ENCODE data around the gene COL15A1. TPM values are rescaled to one million over a fixed set of nuclear protein-coding genes. Genes with fewer than 3 reads are reported as not detected.

Gene COL15A1
- total RNA-seq, 1 experiment from 2014 or later = not detected

DNA sequence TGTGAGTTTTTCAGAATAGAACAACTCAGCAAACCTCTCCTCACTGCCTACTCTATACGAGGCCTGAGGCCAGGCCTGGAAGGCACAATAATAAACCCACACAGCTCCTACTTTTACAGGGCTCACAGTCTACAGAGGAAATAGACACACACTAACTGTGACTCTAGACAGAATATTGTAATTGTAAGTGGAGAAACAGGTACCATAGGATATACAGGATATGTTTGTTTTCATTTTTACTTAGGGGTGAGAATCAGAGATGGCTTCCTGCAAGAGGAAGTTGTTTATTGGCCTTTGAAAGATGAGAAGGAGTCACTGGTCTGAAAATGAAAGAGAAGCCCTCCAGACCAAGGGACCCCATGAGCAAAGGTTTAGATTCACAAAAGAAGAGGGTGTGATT, 125.4 kb downstream of the COL15A1 start:
- Mint-ChIP-seq H3K9me3 (ENCODE audit: unreplicated experiment) (no peaks in the 10 kb centered on the region), H3K27me3 (ENCODE audit: insufficient read depth, unreplicated experiment) (peaks cover 9% of the 10 kb centered on the region), H3K4me3 (ENCODE audit: unreplicated experiment) (no peak overlapping the region), H3K4me1 (ENCODE audit: insufficient read depth, unreplicated experiment) (no peaks in the 10 kb centered on the region), H3K36me3 (ENCODE audit: insufficient read depth, unreplicated experiment) (no peaks in the 10 kb centered on the region), H3K27ac (ENCODE audit: low read depth, unreplicated experiment) (no peak overlapping the region)
- intact Hi-C loops (cut with micrococcal nuclease) = no loop called here
- TF ChIP-seq CTCF (IDR thresholded peaks at IDR 0.05; ENCODE audit: unreplicated experiment) = no peak
- no peak for DNase-seq (ENCODE audit: unreplicated experiment)
- BruUV-seq (replicated peaks) = no TSS peak
- POLR2A ChIA-PET = no interaction called here
- CTCF ChIA-PET = interaction anchor here (1.0 kb wide), 1 partner anchor 203 kb away, joined by 3 read pairs; no protein-coding TSS in a partner anchor

- intact Hi-C loops (cut with micrococcal nuclease) = no loop called here
- DNase-seq (ENCODE audit: unreplicated experiment) = no peak
- peaks cover 5% of the 10 kb centered on the region for H3K27me3 Mint-ChIP-seq (ENCODE audit: insufficient read depth, unreplicated experiment)
- no TSS peak for BruUV-seq (replicated peaks)
- no peaks in the 10 kb centered on the region for H3K9me3 Mint-ChIP-seq (ENCODE audit: unreplicated experiment)
- H3K4me3 Mint-ChIP-seq (ENCODE audit: unreplicated experiment) = no peak overlapping the region
- H3K27ac Mint-ChIP-seq (ENCODE audit: low read depth, unreplicated experiment) = no peak overlapping the region
- H3K36me3 Mint-ChIP-seq (ENCODE audit: insufficient read depth, unreplicated experiment) = no peaks in the 10 kb centered on the region
- POLR2A ChIA-PET = no interaction called here
- no peak for TF ChIP-seq CTCF (IDR thresholded peaks at IDR 0.05; ENCODE audit: unreplicated experiment)
- CTCF ChIA-PET = no interaction called here
- no peaks in the 10 kb centered on the region for H3K4me1 Mint-ChIP-seq (ENCODE audit: insufficient read depth, unreplicated experiment)
These were observed 125.8 kb downstream of the COL15A1 start for GRCh38 chr9:99069546-99069945.

GRCh38 chr9:99070681-99071080, 127.0 kb downstream of the COL15A1 start:
- H3K27ac Mint-ChIP-seq (ENCODE audit: low read depth, unreplicated experiment) = no peak overlapping the region
- DNase-seq (ENCODE audit: unreplicated experiment) = no peak
- H3K4me1 Mint-ChIP-seq (ENCODE audit: insufficient read depth, unreplicated experiment) = no peaks in the 10 kb centered on the region
- H3K27me3 Mint-ChIP-seq (ENCODE audit: insufficient read depth, unreplicated experiment) = no peaks in the 10 kb centered on the region
- ChIA-PET POLR2A (interaction anchor here (1.0 kb wide), 1 partner anchor 48 kb away, joined by 3 read pairs; no protein-coding TSS in a partner anchor), CTCF (interaction anchor here (0.5 kb wide), 1 partner anchor 281 kb away, joined by 3 read pairs; no protein-coding TSS in a partner anchor)
- TF ChIP-seq CTCF (IDR thresholded peaks at IDR 0.05; ENCODE audit: unreplicated experiment) = no peak
- intact Hi-C loops (cut with micrococcal nuclease) = no loop called here
- no TSS peak for BruUV-seq (replicated peaks)
- no peaks in the 10 kb centered on the region for H3K36me3 Mint-ChIP-seq (ENCODE audit: insufficient read depth, unreplicated experiment)
- H3K9me3 Mint-ChIP-seq (ENCODE audit: unreplicated experiment) = no peaks in the 10 kb centered on the region
- no peak overlapping the region for H3K4me3 Mint-ChIP-seq (ENCODE audit: unreplicated experiment)

GRCh38 chr9:99071313-99072039, 127.8 kb downstream of the COL15A1 start:
- Mint-ChIP-seq H3K4me1 (ENCODE audit: insufficient read depth, unreplicated experiment) (no peaks in the 10 kb centered on the region), H3K36me3 (ENCODE audit: insufficient read depth, unreplicated experiment) (no peaks in the 10 kb centered on the region), H3K27me3 (ENCODE audit: insufficient read depth, unreplicated experiment) (no peaks in the 10 kb centered on the region), H3K27ac (ENCODE audit: low read depth, unreplicated experiment) (no peak overlapping the region), H3K4me3 (ENCODE audit: unreplicated experiment) (no peak overlapping the region), H3K9me3 (ENCODE audit: unreplicated experiment) (no peaks in the 10 kb centered on the region)
- ChIA-PET POLR2A (interaction anchor here (1.0 kb wide), 1 partner anchor 47 kb away, joined by 3 read pairs; no protein-coding TSS in a partner anchor), CTCF (interaction anchor here (0.6 to 0.8 kb wide), 2 partner anchors 73 to 357 kb away, joined by 3 read pairs; no protein-coding TSS in a partner anchor)
- no TSS peak for BruUV-seq (replicated peaks)
- TF ChIP-seq CTCF (IDR thresholded peaks at IDR 0.05; ENCODE audit: unreplicated experiment) = no peak
- no peak for DNase-seq (ENCODE audit: unreplicated experiment)
- intact Hi-C loops (cut with micrococcal nuclease) = no loop called here

Measured in MCF 10A (cell line).